ENCODE results near the gene SDF4. TPM values are rescaled to one million over a fixed set of nuclear protein-coding genes. Genes with fewer than 3 reads are reported as not detected.

The SDF4 gene
- 100 to 1,000 TPM; 109 to 144 TPM for total RNA-seq

GRCh38 chr1:1231400-1232207 lies at the start of gene SDF4:
SDF4 (minus strand) TSS chr1:1232001; CDS start chr1:1228772, 3,229 bp downstream.
- no peaks in the 10 kb centered on the region for H3K9me3 Mint-ChIP-seq (ENCODE audit: low read depth)
- peaks cover 22% of the 10 kb centered on the region for H3K36me3 Mint-ChIP-seq
- no peaks in the 10 kb centered on the region for H3K27me3 Mint-ChIP-seq
- ATAC-seq (peak; percentile 96), DNase-seq (peak; percentile 97)
- peak within 1 kb of the TSS; percentile 91 for H3K4me3 Mint-ChIP-seq
- H3K27ac Mint-ChIP-seq = peak within 1 kb of the TSS; percentile 87
- CTCF ChIA-PET = interaction anchor here (0.7 to 4.8 kb wide), 12 partner anchors 16 to 167 kb away, joined by 3 to 43 read pairs (median 3); no protein-coding TSS in a partner anchor
- peaks cover 30% of the 10 kb centered on the region for H3K4me1 Mint-ChIP-seq

- Mint-ChIP-seq H3K36me3 (no peaks in the 10 kb centered on the region), H3K27me3 (no peaks in the 10 kb centered on the region), H3K27ac (no peak overlapping the region), H3K9me3 (ENCODE audit: low read depth) (no peaks in the 10 kb centered on the region), H3K4me3 (no peak overlapping the region), H3K4me1 (no peaks in the 10 kb centered on the region)
- DNase-seq (no peak), ATAC-seq (no peak)
- CTCF ChIA-PET = interaction anchor here (0.9 to 1.2 kb wide), 2 partner anchors 12 to 158 kb away, joined by 3 read pairs; no protein-coding TSS in a partner anchor
Observed at GRCh38 chr1:1280782-1281481, 49.1 kb upstream of the SDF4 start.

DNA sequence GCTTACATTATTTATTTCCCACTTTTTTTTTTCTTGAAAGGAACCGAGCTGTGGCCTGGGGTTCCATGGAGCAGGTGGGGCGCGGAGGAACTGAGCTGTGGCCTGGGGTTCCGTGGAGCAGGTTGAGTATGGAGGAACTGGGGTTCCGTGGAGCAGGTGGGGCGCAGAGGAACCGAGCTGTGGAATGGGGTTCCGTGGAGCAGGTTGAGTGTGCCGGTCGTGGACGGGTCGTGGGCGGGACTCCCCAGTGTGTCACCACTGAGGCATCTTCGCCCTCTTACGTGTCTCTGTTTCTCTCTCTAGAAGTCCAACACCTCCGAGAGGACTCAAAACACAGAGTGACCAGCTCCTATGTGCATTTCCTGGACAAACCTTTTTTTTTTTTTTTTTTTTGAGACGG lies 47.2 kb upstream of the SDF4 start:
- H3K27ac Mint-ChIP-seq = no peak overlapping the region
- no peaks in the 10 kb centered on the region for H3K27me3 Mint-ChIP-seq
- ATAC-seq (no peak), DNase-seq (no peak)
- no peaks in the 10 kb centered on the region for H3K36me3 Mint-ChIP-seq
- no peak overlapping the region for H3K4me3 Mint-ChIP-seq
- H3K4me1 Mint-ChIP-seq = peaks cover 4% of the 10 kb centered on the region
- H3K9me3 Mint-ChIP-seq (ENCODE audit: low read depth) = no peaks in the 10 kb centered on the region
- CTCF ChIA-PET = interaction anchor here (0.9 kb wide), 1 partner anchor 157 kb away, joined by 3 read pairs; no protein-coding TSS in a partner anchor

DNA sequence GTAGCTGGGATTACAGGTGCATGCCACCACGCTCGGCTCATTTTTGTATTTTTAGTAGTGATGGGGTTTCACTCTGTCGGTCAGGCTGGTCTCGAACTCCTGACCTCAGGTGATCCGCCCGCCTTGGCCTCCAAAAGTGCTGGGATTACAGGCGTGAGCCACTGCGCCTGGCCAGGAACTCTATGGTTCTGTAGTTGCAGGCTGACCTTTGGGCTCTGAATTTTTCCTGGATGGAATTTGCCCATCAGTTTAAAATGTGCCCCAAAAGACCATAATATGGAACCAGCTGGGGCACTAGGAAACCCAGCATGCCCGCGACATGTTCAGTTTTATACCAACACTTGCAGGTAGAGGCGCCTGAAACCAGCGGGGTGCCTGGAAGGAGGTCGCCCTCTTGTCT lies 46.8 kb upstream of the SDF4 start:
- ATAC-seq (no peak), DNase-seq (no peak)
- Mint-ChIP-seq H3K4me1 (peaks cover 4% of the 10 kb centered on the region), H3K27me3 (no peaks in the 10 kb centered on the region), H3K4me3 (no peak overlapping the region), H3K27ac (no peak overlapping the region), H3K36me3 (no peaks in the 10 kb centered on the region), H3K9me3 (ENCODE audit: low read depth) (no peaks in the 10 kb centered on the region)
- CTCF ChIA-PET = interaction anchor here (1.3 kb wide), 1 partner anchor 157 kb away, joined by 4 read pairs; no protein-coding TSS in a partner anchor

DNA sequence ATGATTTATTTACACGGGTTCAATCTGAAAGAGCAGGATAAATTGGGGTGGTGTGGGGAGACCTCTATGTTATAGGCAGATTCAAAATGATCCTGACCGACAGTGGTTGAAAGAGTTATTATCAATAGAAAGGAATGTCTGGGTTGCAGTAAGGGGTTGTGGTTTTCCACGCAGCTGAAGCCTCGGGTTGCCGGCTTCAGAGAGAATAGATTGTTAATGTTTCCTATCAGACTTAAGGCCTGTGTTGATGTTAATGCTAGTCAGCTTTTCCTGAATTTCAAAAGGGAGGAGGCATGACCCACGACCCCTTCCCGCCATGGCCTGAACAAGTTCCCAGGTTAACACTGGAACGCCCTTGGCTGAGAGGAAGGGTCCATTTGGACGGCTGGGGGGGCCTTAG lies 44.0 kb upstream of the SDF4 start:
- CTCF ChIA-PET = interaction anchor here (1.2 to 2.3 kb wide), 2 partner anchors 124 to 153 kb away, joined by 3 to 7 read pairs; partner anchors contain the start of gene CCNL2
- H3K27ac Mint-ChIP-seq = no peak overlapping the region
- ATAC-seq = no peak
- peaks cover 24% of the 10 kb centered on the region for H3K4me1 Mint-ChIP-seq
- DNase-seq = no peak
- H3K9me3 Mint-ChIP-seq (ENCODE audit: low read depth) = no peaks in the 10 kb centered on the region
- H3K27me3 Mint-ChIP-seq = no peaks in the 10 kb centered on the region
- peaks cover 12% of the 10 kb centered on the region for H3K36me3 Mint-ChIP-seq
- H3K4me3 Mint-ChIP-seq = no peak overlapping the region

- Mint-ChIP-seq H3K9me3 (ENCODE audit: low read depth) (no peaks in the 10 kb centered on the region), H3K4me3 (peak overlapping the region; percentile 61), H3K36me3 (peaks cover 12% of the 10 kb centered on the region), H3K27me3 (no peaks in the 10 kb centered on the region), H3K27ac (peak overlapping the region; percentile 15), H3K4me1 (peaks cover 33% of the 10 kb centered on the region)
- DNase-seq = no peak
- CTCF ChIA-PET = interaction anchor here (1.2 to 2.3 kb wide), 2 partner anchors 124 to 152 kb away, joined by 3 to 7 read pairs; partner anchors contain the start of gene CCNL2
- ATAC-seq = no peak
Observed at GRCh38 chr1:1274931-1275431, 43.2 kb upstream of the SDF4 start.

- Mint-ChIP-seq H3K27me3 (no peaks in the 10 kb centered on the region), H3K27ac (peak overlapping the region; percentile 15), H3K4me3 (peak overlapping the region; percentile 61), H3K36me3 (peaks cover 12% of the 10 kb centered on the region), H3K4me1 (peaks cover 37% of the 10 kb centered on the region), H3K9me3 (ENCODE audit: low read depth) (no peaks in the 10 kb centered on the region)
- CTCF ChIA-PET = interaction anchor here (0.8 to 1.5 kb wide), 3 partner anchors 24 to 153 kb away, joined by 4 to 12 read pairs (median 5); no protein-coding TSS in a partner anchor
- ATAC-seq (no peak), DNase-seq (no peak)
Observed at GRCh38 chr1:1274299-1274930, 42.6 kb upstream of the SDF4 start.

- CTCF ChIA-PET = interaction anchor here (0.8 to 1.5 kb wide), 4 partner anchors 18 to 152 kb away, joined by 3 to 12 read pairs (median 4); no protein-coding TSS in a partner anchor
- ATAC-seq (peak; percentile 95), DNase-seq (peak; percentile 96)
- Mint-ChIP-seq H3K9me3 (ENCODE audit: low read depth) (no peaks in the 10 kb centered on the region), H3K27me3 (no peaks in the 10 kb centered on the region), H3K4me1 (peaks cover 37% of the 10 kb centered on the region), H3K4me3 (peak within 1 kb of the TSS; percentile 90), H3K36me3 (peaks cover 12% of the 10 kb centered on the region), H3K27ac (peak within 1 kb of the TSS; percentile 84)
Observed at GRCh38 chr1:1273512-1274298, 41.9 kb upstream of the SDF4 start, which contains the start of gene UBE2J2. UBE2J2 (minus strand) TSS chr1:1273854; CDS start chr1:1267992, 5,862 bp downstream.

DNA sequence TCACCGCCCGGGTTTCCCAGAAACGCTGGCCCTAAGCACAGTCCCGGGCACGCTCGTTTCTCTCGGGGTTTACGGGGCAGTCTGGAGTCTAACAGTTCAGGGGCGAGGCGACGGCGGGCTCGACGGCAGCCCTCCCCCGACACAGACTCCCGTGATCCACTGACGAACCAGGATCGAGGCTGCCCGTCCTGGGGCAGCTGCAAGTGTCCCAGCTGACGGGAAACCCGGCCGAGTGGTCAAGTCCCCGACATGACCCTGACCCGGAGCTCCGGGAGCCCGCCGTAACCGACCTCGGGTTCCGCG lies 41.4 kb upstream of the SDF4 start:
- CTCF ChIA-PET = interaction anchor here (1.0 to 1.5 kb wide), 3 partner anchors 18 to 151 kb away, joined by 3 to 12 read pairs (median 5); no protein-coding TSS in a partner anchor
- peaks cover 12% of the 10 kb centered on the region for H3K36me3 Mint-ChIP-seq
- peaks cover 37% of the 10 kb centered on the region for H3K4me1 Mint-ChIP-seq
- H3K27ac Mint-ChIP-seq = peak overlapping the region; percentile 84
- H3K4me3 Mint-ChIP-seq = peak overlapping the region; percentile 90
- DNase-seq (no peak), ATAC-seq (peak; percentile 10)
- no peaks in the 10 kb centered on the region for H3K27me3 Mint-ChIP-seq
- no peaks in the 10 kb centered on the region for H3K9me3 Mint-ChIP-seq (ENCODE audit: low read depth)

DNA sequence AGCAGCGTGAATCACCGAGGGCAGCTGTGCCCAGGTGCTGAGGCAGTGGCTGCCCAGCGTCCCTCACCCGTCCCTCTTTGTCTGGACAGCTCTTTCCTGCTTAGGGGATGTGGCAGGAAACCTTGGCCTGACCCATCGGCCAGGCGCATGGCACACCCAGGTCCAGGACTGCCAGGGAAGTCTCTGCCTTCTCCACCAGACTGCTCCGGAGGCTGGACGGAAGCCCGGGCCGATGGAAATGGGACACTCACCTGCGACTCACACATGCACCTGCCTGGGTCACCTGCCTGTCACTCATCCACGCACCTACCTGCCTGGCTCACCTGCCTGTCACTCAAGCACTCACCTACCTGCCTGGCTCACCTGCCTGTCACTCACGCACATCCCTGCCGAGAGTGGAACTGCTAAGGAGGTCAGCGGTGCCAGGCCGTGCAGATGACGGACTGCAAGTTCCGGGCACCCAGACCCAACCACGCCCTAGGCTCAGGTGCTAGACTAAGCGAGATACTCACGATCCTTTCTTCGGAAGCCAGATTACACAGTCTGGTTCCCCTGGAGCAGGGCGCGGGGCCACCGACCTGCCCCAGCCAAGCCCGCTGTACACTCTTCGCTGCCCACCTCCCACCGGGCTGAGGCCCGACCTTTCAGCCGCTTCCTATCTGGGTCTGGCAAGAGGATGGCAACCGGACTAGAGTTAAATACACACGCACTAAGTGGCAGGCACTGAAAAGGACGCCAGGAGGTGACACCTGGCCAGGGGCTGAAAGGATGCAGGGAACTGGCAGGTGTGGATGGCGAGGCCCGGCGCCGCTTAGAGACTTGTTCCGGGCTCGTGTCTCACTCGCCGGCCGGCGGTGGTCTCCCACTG lies 40.8 kb upstream of the SDF4 start:
- DNase-seq (no peak), ATAC-seq (peak; percentile 5)
- H3K9me3 Mint-ChIP-seq (ENCODE audit: low read depth) = no peaks in the 10 kb centered on the region
- H3K4me1 Mint-ChIP-seq = peaks cover 37% of the 10 kb centered on the region
- H3K4me3 Mint-ChIP-seq = peak overlapping the region; percentile 90
- H3K27ac Mint-ChIP-seq = peak overlapping the region; percentile 84
- H3K36me3 Mint-ChIP-seq = peaks cover 12% of the 10 kb centered on the region
- CTCF ChIA-PET = interaction anchor here (0.6 to 1.8 kb wide), 5 partner anchors 19 to 151 kb away, joined by 3 to 12 read pairs (median 5); no protein-coding TSS in a partner anchor
- H3K27me3 Mint-ChIP-seq = no peaks in the 10 kb centered on the region

- H3K27ac Mint-ChIP-seq = peak overlapping the region; percentile 27
- H3K4me3 Mint-ChIP-seq = no peak overlapping the region
- peaks cover 41% of the 10 kb centered on the region for H3K4me1 Mint-ChIP-seq
- DNase-seq (no peak), ATAC-seq (no peak)
- H3K36me3 Mint-ChIP-seq = peaks cover 21% of the 10 kb centered on the region
- H3K27me3 Mint-ChIP-seq = no peaks in the 10 kb centered on the region
- no peaks in the 10 kb centered on the region for H3K9me3 Mint-ChIP-seq (ENCODE audit: low read depth)
- CTCF ChIA-PET = interaction anchor here (1.1 to 1.8 kb wide), 2 partner anchors 35 to 149 kb away, joined by 3 to 12 read pairs; no protein-coding TSS in a partner anchor
Observed at GRCh38 chr1:1270813-1271212, 39.0 kb upstream of the SDF4 start.

Measured in activated CD8-positive, alpha-beta memory T cell treated with anti-CD3 and anti-CD28 coated beads, Interleukin-2, amount 10 ng/mL, durations not matched to agents 7 days and 5 days (primary cell).